Hepatocyte (in vitro differentiated cells): Measurements from ENCODE around the gene DIS3L2.

ENCODE experiments used
- CTCF ChIP-seq: fragments of 200-600 bp; sonication (generic); IDR thresholded peaks from 2 replicates; pipeline ENCODE4 v1.5.1; 2016; ENCODE audit warnings: antibody characterized with exemption, mild to moderate bottlenecking; ENCODE audit not compliant: poor library complexity
- EZH2 ChIP-seq: fragments of 200-600 bp; sonication (generic); IDR thresholded peaks from 2 replicates; pipeline ENCODE4 v1.6.1; 2016; ENCODE audit warnings: antibody characterized with exemption, mild to moderate bottlenecking, borderline replicate concordance
- EZH2phosphoT487 ChIP-seq: fragments of 200-600 bp; sonication (generic); IDR thresholded peaks from one replicate; pipeline ENCODE4 v1.6.1; 2018; ENCODE audit warnings: antibody characterized with exemption, mild to moderate bottlenecking, low read depth, moderate library complexity; ENCODE audit not compliant: unreplicated experiment, severe bottlenecking

- TF ChIP-seq CTCF (no peak), EZH2phosphoT487 (no peak), EZH2 (no peak)
Observed at GRCh38 chr2:231951452-231952035, 10.0 kb upstream of the DIS3L2 start.
